ENCODE data around the gene LKAAEAR1.

LKAAEAR1 gene

GRCh38 chr20:64101731-64102621 lies 17.8 kb upstream of the LKAAEAR1 start:
- H3K4me3 ChIP-seq (ENCODE audit: low read depth, low read length), result no peak overlapping the region
- in situ Hi-C loops (cut with HindIII; ENCODE audit: low sequenced_read_pairs), result no loop called here
- no peak for DNase-seq (ENCODE audit: low read depth, low spot score)
- TF ChIP-seq CTCF (IDR thresholded peaks at IDR 0.05; ENCODE audit: low read depth, low read length), result peak; percentile 64

GRCh38 chr20:64100946-64101688 lies 16.9 kb upstream of the LKAAEAR1 start:
- DNase-seq (ENCODE audit: low read depth, low spot score), result no peak
- in situ Hi-C loops (cut with HindIII; ENCODE audit: low sequenced_read_pairs), result no loop called here

GRCh38 chr20:64100566-64100888 lies 16.3 kb upstream of the LKAAEAR1 start:
- TF ChIP-seq CTCF (IDR thresholded peaks at IDR 0.05; ENCODE audit: low read depth, low read length), result no peak
- no peak for DNase-seq (ENCODE audit: low read depth, low spot score)
- in situ Hi-C loops (cut with HindIII; ENCODE audit: low sequenced_read_pairs), result no loop called here
- no peak overlapping the region for H3K4me3 ChIP-seq (ENCODE audit: low read depth, low read length)

More at GRCh38 chr20:64100946-64101688, 16.9 kb upstream of the LKAAEAR1 start:
- H3K4me3 ChIP-seq (ENCODE audit: low read depth, low read length), result no peak overlapping the region
- TF ChIP-seq CTCF (IDR thresholded peaks at IDR 0.05; ENCODE audit: low read depth, low read length), result no peak

- DNase-seq (ENCODE audit: low read depth, low spot score), result no peak
- in situ Hi-C loops (cut with HindIII; ENCODE audit: low sequenced_read_pairs), result no loop called here
- TF ChIP-seq CTCF (IDR thresholded peaks at IDR 0.05; ENCODE audit: low read depth, low read length), result no peak
- H3K4me3 ChIP-seq (ENCODE audit: low read depth, low read length), result no peak overlapping the region
Measured at GRCh38 chr20:64099880-64100565, 15.8 kb upstream of the LKAAEAR1 start.

GRCh38 chr20:64099086-64099786 lies 15.0 kb upstream of the LKAAEAR1 start:
- DNase-seq (ENCODE audit: low read depth, low spot score), result no peak
- in situ Hi-C loops (cut with HindIII; ENCODE audit: low sequenced_read_pairs), result no loop called here
- TF ChIP-seq CTCF (IDR thresholded peaks at IDR 0.05; ENCODE audit: low read depth, low read length), result no peak

GRCh38 chr20:64098471-64099013 lies 14.3 kb upstream of the LKAAEAR1 start:
- H3K4me3 ChIP-seq (ENCODE audit: low read depth, low read length), result no peak overlapping the region
- no peak for TF ChIP-seq CTCF (IDR thresholded peaks at IDR 0.05; ENCODE audit: low read depth, low read length)
- in situ Hi-C loops (cut with HindIII; ENCODE audit: low sequenced_read_pairs), result no loop called here
- DNase-seq (ENCODE audit: low read depth, low spot score), result no peak

More at GRCh38 chr20:64099086-64099786, 15.0 kb upstream of the LKAAEAR1 start:
- H3K4me3 ChIP-seq (ENCODE audit: low read depth, low read length), result no peak overlapping the region
